Loucy (cell line): Measurements from ENCODE around the gene SFMBT2.

Source experiments
- H2AFZ ChIP-seq: fragments of 200-600 bp; sonication (generic); 2 replicates; pipeline ENCODE4 v1.6.0; 2016; ENCODE audit warnings: antibody characterized with exemption, mild to moderate bottlenecking, low read length, moderate library complexity
- H3F3A ChIP-seq: fragments of 200-600 bp; 2 replicates; pipeline ENCODE4 v1.6.0; 2016; ENCODE audit warnings: antibody characterized with exemption, low read depth, mild to moderate bottlenecking
- H3K27me3 ChIP-seq: fragments of 200-600 bp; sonication (generic); 2 replicates; pipeline ENCODE4 v1.6.1; 2014; ENCODE audit warnings: low read length, mild to moderate bottlenecking; ENCODE audit not compliant: insufficient read depth, poor library complexity, severe bottlenecking
- H3K36me3 ChIP-seq: fragments of 200-600 bp; sonication (generic); 2 replicates; pipeline ENCODE4 v1.6.1; 2016; ENCODE audit warnings: low read length; ENCODE audit not compliant: insufficient read depth
- H3K4me1 ChIP-seq: fragments of 200-600 bp; sonication (generic); 2 replicates; pipeline ENCODE4 v1.5.1; 2014; ENCODE audit warnings: low read length, mild to moderate bottlenecking; ENCODE audit not compliant: insufficient read depth, poor library complexity, severe bottlenecking
- H3K4me2 ChIP-seq: fragments of 200-600 bp; sonication (generic); 2 replicates; pipeline ENCODE4 v1.6.0; 2014; ENCODE audit warnings: antibody characterized with exemption, low read length, low read depth, mild to moderate bottlenecking; ENCODE audit not compliant: poor library complexity, severe bottlenecking
- H3K4me3 ChIP-seq: fragments of 200-600 bp; sonication (generic); 2 replicates; pipeline ENCODE4 v1.5.1; 2014; ENCODE audit warnings: low read length, mild to moderate bottlenecking, mixed read lengths; ENCODE audit not compliant: poor library complexity, severe bottlenecking
- H3K79me2 ChIP-seq: fragments of 200-600 bp; sonication (generic); 2 replicates; pipeline ENCODE4 v1.6.1; 2014; ENCODE audit warnings: low read length; ENCODE audit not compliant: insufficient read depth
- H3K9ac ChIP-seq: fragments of 200-600 bp; sonication (generic); 2 replicates; pipeline ENCODE4 v1.6.0; 2014; ENCODE audit warnings: mild to moderate bottlenecking, low read depth, low read length, moderate library complexity; ENCODE audit not compliant: poor library complexity, severe bottlenecking
- H3K9me2 ChIP-seq: fragments of 200-600 bp; sonication (generic); replicated peaks from 2 replicates; pipeline ENCODE4 v1.6.1; 2016; ENCODE audit warnings: low read depth, low read length, mixed read lengths
- H3K9me3 ChIP-seq: fragments of 200-600 bp; sonication (generic); 2 replicates; pipeline ENCODE4 v1.6.1; 2014; ENCODE audit warnings: mild to moderate bottlenecking, antibody characterized with exemption, low read length, low read depth; ENCODE audit not compliant: insufficient read depth
- H4K20me1 ChIP-seq: fragments of 200-600 bp; sonication (generic); 2 replicates; pipeline ENCODE4 v1.6.0; 2014; ENCODE audit warnings: antibody characterized with exemption, low read length, mild to moderate bottlenecking; ENCODE audit not compliant: insufficient read depth, poor library complexity, severe bottlenecking
- EZH2phosphoT487 ChIP-seq: fragments of 200-600 bp; IDR thresholded peaks from 2 replicates; pipeline ENCODE4 v1.6.1; 2018; ENCODE audit warnings: antibody characterized with exemption, mild to moderate bottlenecking, moderate library complexity, borderline replicate concordance
- TF ChIP-seq, protein P1 (sequence below): fragments of 200-600 bp; sonication (generic); conservative IDR thresholded peaks from 2 replicates; pipeline ENCODE4 v1.5.1; 2014; ENCODE audit warnings: mild to moderate bottlenecking, antibody characterized with exemption, low read length

Gene SFMBT2

GRCh38 chr10:7410301-7410861 is 453 bp downstream of the SFMBT2 start:
- Histone ChIP-seq H3K9me2 (no peaks in the 10 kb centered on the region), H3F3A (no peaks in the 10 kb centered on the region; the same call in 1 of the 2 replicates), H3K4me3 (peak overlapping the region; percentile 81), H3K9ac (peak overlapping the region; percentile 79), H3K27me3 (no peaks in the 10 kb centered on the region), H3K36me3 (no peaks in the 10 kb centered on the region), H3K9me3 (no peaks in the 10 kb centered on the region), H2AFZ (peak overlapping the region; percentile 100), H3K4me2 (peak overlapping the region; percentile 98), H3K4me1 (peaks cover 28% of the 10 kb centered on the region), H3K79me2 (peaks cover 58% of the 10 kb centered on the region), H4K20me1 (peaks cover 35% of the 10 kb centered on the region)
- TF ChIP-seq EZH2phosphoT487 = no peak
- TF ChIP-seq, protein P1, sequence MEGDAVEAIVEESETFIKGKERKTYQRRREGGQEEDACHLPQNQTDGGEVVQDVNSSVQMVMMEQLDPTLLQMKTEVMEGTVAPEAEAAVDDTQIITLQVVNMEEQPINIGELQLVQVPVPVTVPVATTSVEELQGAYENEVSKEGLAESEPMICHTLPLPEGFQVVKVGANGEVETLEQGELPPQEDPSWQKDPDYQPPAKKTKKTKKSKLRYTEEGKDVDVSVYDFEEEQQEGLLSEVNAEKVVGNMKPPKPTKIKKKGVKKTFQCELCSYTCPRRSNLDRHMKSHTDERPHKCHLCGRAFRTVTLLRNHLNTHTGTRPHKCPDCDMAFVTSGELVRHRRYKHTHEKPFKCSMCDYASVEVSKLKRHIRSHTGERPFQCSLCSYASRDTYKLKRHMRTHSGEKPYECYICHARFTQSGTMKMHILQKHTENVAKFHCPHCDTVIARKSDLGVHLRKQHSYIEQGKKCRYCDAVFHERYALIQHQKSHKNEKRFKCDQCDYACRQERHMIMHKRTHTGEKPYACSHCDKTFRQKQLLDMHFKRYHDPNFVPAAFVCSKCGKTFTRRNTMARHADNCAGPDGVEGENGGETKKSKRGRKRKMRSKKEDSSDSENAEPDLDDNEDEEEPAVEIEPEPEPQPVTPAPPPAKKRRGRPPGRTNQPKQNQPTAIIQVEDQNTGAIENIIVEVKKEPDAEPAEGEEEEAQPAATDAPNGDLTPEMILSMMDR = no peak

- Histone ChIP-seq H3K9me3 (no peaks in the 10 kb centered on the region), H3K9ac (peak overlapping the region; percentile 79), H3K4me2 (peak overlapping the region; percentile 98), H3K4me3 (peak overlapping the region; percentile 81), H3K4me1 (peaks cover 34% of the 10 kb centered on the region), H3K27me3 (no peaks in the 10 kb centered on the region), H3F3A (no peaks in the 10 kb centered on the region; the same call in 1 of the 2 replicates), H3K36me3 (no peaks in the 10 kb centered on the region), H2AFZ (peak overlapping the region; percentile 52), H3K9me2 (no peaks in the 10 kb centered on the region), H4K20me1 (peaks cover 40% of the 10 kb centered on the region), H3K79me2 (peaks cover 64% of the 10 kb centered on the region)
- no peak for TF ChIP-seq EZH2phosphoT487
- TF ChIP-seq, protein P1 = no peak
Measured at GRCh38 chr10:7409732-7410168, 1.1 kb downstream of the SFMBT2 start.

- Histone ChIP-seq H3K4me1 (peaks cover 40% of the 10 kb centered on the region), H3F3A (no peaks in the 10 kb centered on the region; the same call in 1 of the 2 replicates), H3K9me2 (no peaks in the 10 kb centered on the region), H3K9me3 (no peaks in the 10 kb centered on the region), H3K4me2 (peak overlapping the region; percentile 98), H2AFZ (peak overlapping the region; percentile 68; the same call in 1 of the 2 replicates), H4K20me1 (peaks cover 46% of the 10 kb centered on the region), H3K9ac (peak overlapping the region; percentile 79), H3K79me2 (peaks cover 70% of the 10 kb centered on the region), H3K36me3 (no peaks in the 10 kb centered on the region), H3K4me3 (peak overlapping the region; percentile 81), H3K27me3 (no peaks in the 10 kb centered on the region)
- no peak for TF ChIP-seq EZH2phosphoT487
- TF ChIP-seq, protein P1 = no peak
Measured at GRCh38 chr10:7409045-7409731, 1.6 kb downstream of the SFMBT2 start.
